CD4-positive, alpha-beta T cell treated with Interleukin-4 for 4 hours (primary cell): ENCODE data around the gene CHN1.

ENCODE experiments used
- DNase-seq: peaks from one replicate; pipeline ENCODE4 v3.0.0-alpha.2; 2020

CHN1 gene

DNA sequence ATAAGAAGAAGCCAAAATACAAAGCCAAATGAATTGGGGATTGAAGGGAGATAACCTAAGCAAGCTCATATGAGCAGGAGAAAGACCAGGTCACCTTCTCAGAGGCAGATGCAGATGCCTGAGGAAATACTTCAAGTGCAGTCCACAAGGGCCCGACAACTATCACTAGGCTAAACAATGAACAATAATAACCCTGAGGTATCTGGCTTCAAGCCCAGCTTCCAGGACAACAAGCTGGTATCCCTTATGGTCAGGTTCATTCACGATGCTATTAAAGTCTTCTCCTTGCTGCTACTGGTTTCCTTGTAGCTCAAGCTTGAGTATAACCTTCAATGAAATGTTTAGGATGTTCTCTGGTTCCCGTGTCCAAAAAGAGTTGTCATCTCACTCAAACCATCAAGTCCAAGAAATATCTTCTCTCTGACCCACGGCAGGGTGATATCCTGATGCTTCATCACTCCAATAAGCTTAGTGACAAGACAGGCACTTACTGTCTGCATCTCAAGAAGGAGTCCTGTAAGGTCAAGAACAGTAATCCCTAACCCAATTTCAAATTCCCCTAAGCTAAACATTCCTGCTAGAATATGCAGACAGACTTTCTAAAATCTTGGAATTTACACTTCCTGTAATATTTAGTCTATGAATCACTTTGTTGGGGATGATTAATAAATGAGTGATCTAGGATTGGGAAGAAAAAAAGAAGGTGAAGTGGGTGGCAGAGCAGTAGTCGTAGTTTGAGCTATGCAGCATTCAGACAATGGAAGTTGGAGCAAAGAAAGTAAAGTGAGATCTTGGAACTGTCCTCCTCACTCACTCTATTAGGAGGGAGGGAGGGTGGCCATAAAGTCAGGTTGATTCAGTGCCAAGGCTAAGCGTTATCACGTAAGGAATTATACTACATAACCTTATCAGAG is 33.1 kb downstream of the CHN1 start:
- DNase-seq, result no peak

- DNase-seq, result no peak
Measured at GRCh38 chr2:174970092-174970491, 35.1 kb downstream of the CHN1 start.

GRCh38 chr2:174969091-174969734 is 36.0 kb downstream of the CHN1 start:
- DNase-seq, result no peak

DNA sequence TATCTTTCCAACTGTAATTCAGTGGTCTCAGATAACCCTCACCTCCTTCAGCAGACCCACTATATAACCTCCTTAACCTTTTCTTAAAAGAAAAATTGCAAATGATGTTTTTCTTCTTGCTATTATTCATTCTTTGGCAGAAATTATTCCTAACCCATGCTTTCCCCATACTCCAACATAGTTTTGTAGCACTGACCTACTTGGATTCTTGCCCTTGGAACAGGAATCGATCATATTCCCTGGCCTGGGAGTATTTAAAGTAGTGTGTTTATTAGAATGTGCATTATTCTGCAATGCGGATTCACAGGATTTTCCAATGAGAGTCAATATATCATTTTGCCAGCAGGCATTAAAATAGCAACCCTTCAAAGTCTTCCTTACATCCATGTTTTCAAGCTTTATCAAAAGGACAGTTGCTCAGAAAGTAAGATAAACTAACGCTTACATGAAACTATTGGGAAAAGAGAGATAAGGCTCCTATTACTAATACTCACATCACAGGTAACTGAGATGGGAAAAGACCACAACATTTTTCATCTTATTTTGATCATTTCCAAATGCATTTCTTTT is 37.4 kb downstream of the CHN1 start:
- DNase-seq, result no peak

DNA sequence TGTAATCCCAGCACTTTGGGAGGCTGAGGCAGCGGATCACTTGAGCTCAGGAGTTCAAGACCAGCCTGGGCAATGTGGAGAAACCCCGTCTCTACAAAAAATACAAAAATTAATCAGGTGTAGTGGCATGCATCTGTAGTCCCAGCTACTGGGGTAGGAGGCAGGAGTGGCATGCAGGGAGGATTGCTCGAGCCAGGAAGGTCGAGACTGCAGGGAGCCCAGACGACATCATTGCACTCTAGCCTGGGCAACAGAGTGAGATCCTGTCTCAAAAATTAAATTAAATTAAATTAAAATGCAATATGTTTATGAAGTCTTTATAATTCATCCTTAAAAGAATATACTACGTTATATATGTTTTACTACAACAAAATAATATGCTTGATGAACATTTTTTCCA is 38.1 kb downstream of the CHN1 start:
- no peak for DNase-seq

DNA sequence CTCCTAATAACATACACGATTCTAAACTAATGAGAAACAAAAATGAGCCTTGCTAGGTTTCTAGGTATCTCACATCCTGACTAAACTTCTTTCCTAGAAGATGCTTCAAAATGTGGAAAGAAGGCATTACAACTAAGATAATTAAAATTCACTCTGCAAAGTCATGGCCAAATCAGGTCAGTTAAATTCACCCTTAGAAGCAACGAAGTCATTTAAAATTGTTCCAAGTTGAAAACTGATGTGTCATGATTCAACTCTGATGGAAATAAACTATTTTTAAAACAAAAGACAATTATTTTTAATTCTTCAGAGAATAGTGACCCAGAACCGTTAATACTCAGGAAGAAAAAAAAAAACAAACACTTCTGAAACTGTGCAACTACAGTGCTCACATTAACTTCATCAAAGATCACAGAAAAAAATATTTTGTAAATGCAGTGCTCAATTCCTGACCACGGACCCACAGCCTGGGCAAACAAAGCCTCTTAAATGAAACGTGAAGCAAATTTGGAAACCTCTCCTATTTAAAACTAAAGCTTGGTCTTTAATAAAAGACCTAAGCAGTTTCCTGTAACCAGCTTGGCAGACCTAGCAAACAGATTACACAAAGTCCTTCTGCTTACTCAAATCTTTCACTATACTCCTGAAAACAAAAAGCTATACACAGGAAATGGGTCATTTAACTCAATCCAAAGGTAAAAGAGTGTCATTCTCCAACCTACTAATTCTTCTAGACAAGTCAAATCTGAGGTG is 39.0 kb downstream of the CHN1 start:
- DNase-seq, result no peak

DNA sequence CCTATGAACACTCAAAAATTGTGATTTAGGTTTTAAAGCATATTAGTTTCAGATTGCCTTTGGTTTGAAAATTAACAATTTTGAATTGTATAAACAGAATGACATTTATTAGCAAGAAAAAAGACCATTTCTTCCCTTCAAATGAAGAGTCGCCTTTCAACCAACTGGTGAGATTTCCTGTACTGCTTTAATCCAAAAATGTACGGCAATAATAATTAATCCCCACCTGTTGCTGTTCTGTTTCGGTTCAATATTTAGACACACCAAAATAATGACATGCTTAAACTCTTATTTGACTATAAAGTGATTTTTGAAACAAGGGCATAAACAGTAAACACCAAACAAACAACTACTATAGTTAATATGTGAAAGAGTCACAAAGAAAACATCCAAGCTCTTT is 39.6 kb downstream of the CHN1 start:
- DNase-seq, result no peak

DNA sequence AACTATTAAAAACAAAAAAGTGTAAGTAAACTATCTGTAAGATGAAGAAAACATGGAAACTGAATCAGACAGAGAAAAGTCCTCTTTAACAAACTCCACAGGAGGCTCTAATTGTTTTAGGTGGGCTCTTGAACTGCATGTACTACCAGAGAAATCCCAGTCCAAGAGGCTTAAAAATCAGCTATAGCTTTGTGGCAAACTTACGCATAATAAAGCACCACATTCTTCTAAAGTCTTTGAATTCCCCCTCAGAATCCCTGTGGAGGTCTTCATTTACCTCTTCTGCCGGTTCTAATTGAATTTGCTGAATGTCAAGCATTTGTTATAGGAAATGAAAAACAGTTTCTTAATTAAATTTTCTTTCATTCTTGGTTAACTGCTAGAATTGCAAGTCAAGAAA is 40.8 kb downstream of the CHN1 start:
- no peak for DNase-seq

- DNase-seq, result no peak
Measured at GRCh38 chr2:174963437-174964400, 41.5 kb downstream of the CHN1 start.

GRCh38 chr2:174959787-174960186 is 45.4 kb downstream of the CHN1 start:
- no peak for DNase-seq

DNA sequence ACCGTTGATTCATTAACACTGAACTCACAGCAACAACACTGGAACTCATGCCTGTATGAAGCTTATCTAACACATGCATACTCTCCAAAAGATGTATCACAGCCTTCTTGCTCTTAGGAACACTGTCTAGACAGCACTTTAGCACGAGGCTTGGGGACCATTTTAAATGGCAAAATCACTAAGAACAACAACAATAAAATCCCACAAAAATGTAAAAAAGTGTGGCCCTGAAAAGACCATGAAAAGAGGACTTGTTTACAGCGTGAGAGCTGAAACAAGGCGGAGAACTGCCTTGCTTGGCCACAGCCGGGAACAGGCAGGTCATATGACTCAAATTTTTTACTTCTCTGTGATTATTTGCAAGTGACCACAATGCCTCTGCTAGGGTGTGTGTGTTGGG is 48.1 kb downstream of the CHN1 start:
- no peak for DNase-seq

- no peak for DNase-seq
Measured at GRCh38 chr2:174952607-174953006, 52.6 kb downstream of the CHN1 start.

DNA sequence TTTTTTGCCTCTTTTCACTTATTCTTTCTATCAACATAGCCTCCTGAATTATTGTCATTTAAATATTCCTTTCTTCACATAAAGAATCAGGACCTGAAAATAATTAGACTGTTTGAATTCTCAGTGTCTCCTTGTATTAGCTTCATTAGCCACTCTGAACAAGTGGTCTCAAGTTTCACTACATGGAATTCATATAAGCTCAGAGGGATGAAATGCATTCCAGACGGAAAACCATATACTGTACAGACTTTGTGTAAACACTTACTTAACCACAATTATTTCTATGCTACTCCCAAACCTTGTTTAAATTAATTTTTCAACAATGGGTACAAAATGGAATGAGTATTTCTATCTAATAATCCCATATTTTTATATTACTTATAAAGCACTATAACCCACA is 53.4 kb downstream of the CHN1 start:
- no peak for DNase-seq

DNA sequence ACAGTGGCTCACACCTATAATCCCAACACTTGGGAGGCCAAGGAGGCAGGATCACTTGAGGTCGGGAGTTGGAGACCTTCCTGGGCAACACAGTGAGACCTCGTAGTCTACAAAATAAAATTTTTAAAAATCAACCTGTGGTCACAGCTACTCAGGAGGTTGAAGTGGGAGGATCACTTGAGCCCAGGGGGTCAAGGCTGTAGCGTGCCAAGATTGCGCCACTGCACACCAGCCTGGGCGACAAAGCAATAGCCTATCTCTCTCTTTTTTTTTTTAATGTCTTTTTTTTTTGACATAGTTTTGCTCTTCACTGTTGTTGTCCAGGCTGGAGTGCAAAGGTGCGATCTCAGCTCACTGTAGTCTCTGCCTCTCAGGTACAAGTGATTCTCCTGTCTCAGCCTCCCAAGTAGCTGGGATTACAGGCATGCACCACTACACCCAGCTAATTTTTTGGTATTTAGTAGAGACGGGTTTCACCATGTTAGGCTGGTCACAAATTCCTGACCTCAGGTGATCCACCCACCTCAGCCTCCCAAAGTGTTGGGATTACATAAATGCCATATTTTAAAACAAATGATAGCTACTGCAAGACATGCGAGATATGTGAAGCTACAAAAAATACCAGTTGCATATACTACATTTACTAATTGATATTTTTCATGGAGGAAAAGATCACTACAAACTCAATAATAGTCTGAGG is 55.0 kb downstream of the CHN1 start:
- no peak for DNase-seq

GRCh38 chr2:174945601-174946260 is 59.5 kb downstream of the CHN1 start:
- DNase-seq, result no peak

- DNase-seq, result no peak
Measured at GRCh38 chr2:174939046-174939445, 66.1 kb downstream of the CHN1 start.

GRCh38 chr2:174931724-174932123 is 73.5 kb downstream of the CHN1 start:
- no peak for DNase-seq

DNA sequence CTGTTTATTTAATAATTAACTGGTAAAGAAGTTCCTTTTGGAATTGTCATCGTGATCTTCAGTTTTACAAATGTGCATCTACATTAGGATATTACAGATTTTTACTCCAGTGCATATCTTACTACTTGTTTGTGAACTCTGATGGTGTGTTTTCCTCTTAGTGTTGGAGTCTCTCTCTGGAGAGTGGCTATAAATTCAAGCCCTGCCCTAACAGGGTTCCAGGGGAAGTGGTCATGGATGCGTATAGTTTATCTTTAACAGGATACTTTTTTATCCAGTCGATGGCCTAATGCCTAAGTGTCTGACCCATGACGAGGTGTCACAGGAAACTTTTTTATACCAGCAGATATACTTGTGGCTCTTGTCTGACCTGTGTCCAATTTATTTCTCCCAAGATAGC is 75.4 kb downstream of the CHN1 start:
- no peak for DNase-seq

DNA sequence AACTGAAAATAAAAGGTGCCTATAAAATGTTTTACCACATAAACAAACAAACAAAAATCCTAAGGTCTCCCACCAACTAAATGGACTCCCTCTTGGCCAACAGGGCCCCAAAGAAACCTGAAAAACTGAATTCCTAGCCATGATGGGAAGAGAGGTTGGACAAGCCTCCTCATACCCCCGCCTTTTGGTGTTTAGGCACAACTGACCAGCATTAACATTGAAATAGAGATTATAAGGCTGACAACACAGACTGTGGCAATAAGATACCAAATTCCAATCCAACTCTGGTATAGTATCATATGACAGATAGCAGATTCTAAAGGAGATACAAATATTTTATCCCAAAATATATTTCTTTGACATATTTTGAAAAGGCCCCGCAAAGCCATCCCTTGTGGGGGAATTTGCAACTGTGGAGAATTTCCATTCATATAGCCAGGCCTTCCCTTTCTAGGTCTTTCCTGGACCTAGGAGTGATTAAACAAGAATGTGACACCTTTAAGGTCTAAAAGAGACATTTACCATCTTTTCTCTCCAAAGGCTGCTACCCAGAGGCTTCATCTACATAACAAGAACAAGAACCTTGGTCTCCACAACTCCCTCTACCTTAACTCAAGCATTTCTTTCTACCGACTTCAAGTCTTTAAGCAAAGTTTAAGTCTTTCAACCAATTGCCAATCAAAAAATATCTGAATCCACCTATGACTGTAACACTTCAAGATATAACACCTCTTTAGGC is 80.0 kb downstream of the CHN1 start:
- DNase-seq, result no peak

GRCh38 chr2:174924061-174924693 is 81.0 kb downstream of the CHN1 start:
- DNase-seq, result no peak
